Measurements from ENCODE around the gene ANKEF1. TPM values are rescaled to one million over a fixed set of nuclear protein-coding genes. Genes with fewer than 3 reads are reported as not detected.

The ANKEF1 gene
- total RNA-seq, 1 experiment from 2014 or later, result 8.3 TPM

DNA sequence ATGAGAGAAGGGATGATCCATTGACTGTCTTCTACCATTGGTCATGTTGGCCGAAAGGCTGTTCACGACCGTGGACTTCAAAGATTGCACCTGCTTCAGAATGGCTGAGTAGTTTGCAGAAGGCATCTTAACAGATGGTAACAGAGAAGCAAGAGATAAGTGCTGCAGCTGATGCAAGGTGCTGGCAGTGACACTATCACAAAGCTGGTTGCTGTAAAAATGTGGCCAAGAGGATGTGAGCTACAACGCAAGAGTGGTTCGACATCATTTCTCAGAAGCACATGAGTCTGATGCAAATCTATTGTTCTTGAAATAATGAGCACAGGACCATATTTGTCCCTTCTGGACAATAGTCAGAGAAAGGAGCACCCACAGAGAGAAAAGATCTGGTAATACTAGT lies 27.0 kb upstream of the ANKEF1 start:
- Histone ChIP-seq H4K20me1 (ENCODE audit: control insufficient read depth, insufficient read depth, insufficient read length) (no peaks in the 10 kb centered on the region), H3K23me2 (ENCODE audit: insufficient read length, low read depth, low read length, poor library complexity, severe bottlenecking) (no peaks in the 10 kb centered on the region), H3K18ac (ENCODE audit: insufficient read length, low read depth, low read length) (no peak overlapping the region), H3K79me2 (ENCODE audit: insufficient read depth, low read length) (no peaks in the 10 kb centered on the region), H3K4me2 (ENCODE audit: insufficient read depth, insufficient read length, low read length) (no peak overlapping the region), H3K14ac (ENCODE audit: insufficient read depth, low read length) (no peak overlapping the region), H4K5ac (ENCODE audit: insufficient read length, low read depth, low read length) (no peak overlapping the region), H3K79me1 (ENCODE audit: insufficient read depth, low read depth, low read length, poor library complexity, severe bottlenecking) (no peaks in the 10 kb centered on the region), H2AFZ (ENCODE audit: low read length) (no peak overlapping the region), H3K23ac (ENCODE audit: insufficient read length, low read depth, low read length) (no peak overlapping the region), H3K4me1 (ENCODE audit: insufficient read depth, low read length) (no peaks in the 10 kb centered on the region), H3K56ac (ENCODE audit: insufficient read length, low read depth, low read length) (no peak overlapping the region), H2BK12ac (ENCODE audit: insufficient read length, low read depth, low read length) (no peak overlapping the region), H3K27me3 (ENCODE audit: insufficient read depth, low read length) (no peaks in the 10 kb centered on the region), H3K27ac (ENCODE audit: insufficient read length, low read depth, low read length) (no peak overlapping the region), H3K9ac (ENCODE audit: extremely low read depth, insufficient read length, low read length) (no peak overlapping the region), H4K8ac (replicated peaks; ENCODE audit: insufficient read length, low read depth, low read length) (no peak overlapping the region), H2AK5ac (ENCODE audit: insufficient read length, low read length) (no peak overlapping the region), H3K9me3 (ENCODE audit: control insufficient read depth, low read depth, low read length) (no peaks in the 10 kb centered on the region), H2BK120ac (ENCODE audit: low read depth, low read length, poor library complexity, severe bottlenecking) (no peak overlapping the region), H4K91ac (ENCODE audit: insufficient read length, low read depth, low read length) (no peak overlapping the region), H2BK15ac (ENCODE audit: low read depth, low read length) (no peak overlapping the region), H3K4ac (ENCODE audit: low read depth, low read length) (no peak overlapping the region), H2BK5ac (ENCODE audit: insufficient read length, low read length) (no peak overlapping the region), H3T11ph (ENCODE audit: low read length) (no peak overlapping the region), H2BK20ac (ENCODE audit: low read depth, low read length, poor library complexity, severe bottlenecking) (no peak overlapping the region)
- Mint-ChIP-seq H3K36me3 (ENCODE audit: insufficient read depth in 1 of 3, low read depth in 3 of 3) (no peaks in the 10 kb centered on the region), H3K4me3 (no peak overlapping the region), H3K27me3 (ENCODE audit: low read depth) (no peaks in the 10 kb centered on the region), H3K27ac (no peak overlapping the region), H3K4me1 (peaks cover 17 to 20% of the 10 kb centered on the region in 2 experiments), H3K9me3 (no peaks in the 10 kb centered on the region; a peak in 1 of 5 replicates)
- DNase-seq, result no peak
- WGBS (ENCODE audit: extremely low coverage, insufficient read length, low lambda C conversion rate), result no CpG with 5 or more reads among the region's 5 CpGs
- TF ChIP-seq, protein P1, sequence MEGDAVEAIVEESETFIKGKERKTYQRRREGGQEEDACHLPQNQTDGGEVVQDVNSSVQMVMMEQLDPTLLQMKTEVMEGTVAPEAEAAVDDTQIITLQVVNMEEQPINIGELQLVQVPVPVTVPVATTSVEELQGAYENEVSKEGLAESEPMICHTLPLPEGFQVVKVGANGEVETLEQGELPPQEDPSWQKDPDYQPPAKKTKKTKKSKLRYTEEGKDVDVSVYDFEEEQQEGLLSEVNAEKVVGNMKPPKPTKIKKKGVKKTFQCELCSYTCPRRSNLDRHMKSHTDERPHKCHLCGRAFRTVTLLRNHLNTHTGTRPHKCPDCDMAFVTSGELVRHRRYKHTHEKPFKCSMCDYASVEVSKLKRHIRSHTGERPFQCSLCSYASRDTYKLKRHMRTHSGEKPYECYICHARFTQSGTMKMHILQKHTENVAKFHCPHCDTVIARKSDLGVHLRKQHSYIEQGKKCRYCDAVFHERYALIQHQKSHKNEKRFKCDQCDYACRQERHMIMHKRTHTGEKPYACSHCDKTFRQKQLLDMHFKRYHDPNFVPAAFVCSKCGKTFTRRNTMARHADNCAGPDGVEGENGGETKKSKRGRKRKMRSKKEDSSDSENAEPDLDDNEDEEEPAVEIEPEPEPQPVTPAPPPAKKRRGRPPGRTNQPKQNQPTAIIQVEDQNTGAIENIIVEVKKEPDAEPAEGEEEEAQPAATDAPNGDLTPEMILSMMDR (conservative IDR thresholded peaks at IDR 0.05), result no peak

Data from H9 (cell line).